ENCODE data around the gene PPP1R3C.

The PPP1R3C gene

DNA sequence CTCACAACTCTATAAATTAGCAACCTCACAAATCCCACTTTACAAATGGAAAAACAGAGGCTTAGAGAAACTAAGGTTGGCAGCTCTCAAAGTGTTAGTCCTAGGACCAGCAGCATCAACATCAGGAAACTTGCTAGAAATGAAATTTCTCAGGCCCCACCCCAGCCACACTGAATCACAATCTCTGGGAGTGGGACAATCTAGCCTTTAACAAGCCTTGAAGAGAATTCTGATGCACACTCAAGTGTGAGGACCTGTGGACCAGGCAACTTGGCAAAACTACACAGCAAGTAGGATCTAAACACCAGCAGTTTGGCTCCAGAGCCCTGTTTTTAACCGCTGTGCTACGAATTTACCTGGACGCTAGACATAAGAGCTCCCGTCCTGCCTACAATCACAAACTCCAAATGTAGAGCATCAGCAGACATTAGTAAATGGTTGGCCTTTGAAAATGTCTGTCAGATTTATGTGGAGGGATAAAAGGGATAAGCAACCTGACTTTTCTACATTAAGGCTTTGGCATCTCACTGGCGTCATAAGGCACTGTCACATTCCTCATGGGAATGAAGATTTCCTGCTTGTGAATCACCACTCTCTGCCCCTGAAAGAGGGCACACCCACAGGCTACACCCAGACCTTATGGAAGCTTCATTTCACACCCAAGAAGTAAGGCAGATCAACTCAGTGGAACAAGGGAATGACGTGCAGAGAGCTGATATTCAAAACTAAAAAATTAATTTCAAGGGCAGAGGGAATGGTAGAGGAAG is 34.5 kb downstream of the PPP1R3C start:
- no peak for ATAC-seq

- ATAC-seq: no peak
These were observed 35.5 kb downstream of the PPP1R3C start for GRCh38 chr10:91597197-91597881.

DNA sequence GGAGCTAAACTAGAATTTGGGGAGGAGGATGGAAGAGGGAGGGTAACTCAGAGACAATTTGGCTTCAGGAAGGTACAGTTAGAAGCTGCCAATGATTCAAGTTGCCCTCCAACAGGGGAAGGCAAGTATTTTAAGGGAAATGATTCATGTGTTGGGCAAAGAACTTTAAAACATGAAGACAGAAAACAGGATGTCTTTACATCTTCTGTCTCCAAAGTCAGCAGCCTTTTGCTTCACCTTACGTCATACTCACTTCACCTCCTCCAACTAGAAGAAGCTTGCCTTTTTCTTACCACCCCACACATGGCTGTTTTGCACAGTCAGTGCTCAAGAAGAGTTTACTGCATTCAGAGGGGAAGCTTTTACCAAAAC is 36.1 kb downstream of the PPP1R3C start:
- no peak for ATAC-seq

DNA sequence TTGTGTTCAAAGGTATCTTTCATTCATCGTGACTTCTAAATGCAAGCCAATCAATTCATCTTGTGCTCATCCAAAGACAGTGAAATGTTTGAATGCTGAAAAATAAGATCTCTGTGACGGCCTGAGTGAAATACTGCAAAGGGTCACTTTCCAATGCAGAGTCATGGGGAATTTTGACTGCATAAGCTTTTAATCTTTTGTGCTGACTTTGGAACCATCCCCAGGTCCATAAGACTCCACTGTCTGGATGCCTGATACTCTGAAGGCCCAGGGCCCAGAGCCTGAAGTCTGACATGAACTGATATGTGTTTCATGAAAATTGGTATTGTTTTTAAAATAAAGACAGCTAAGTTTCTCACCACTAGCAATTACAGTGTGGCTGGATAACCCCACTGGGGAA is 39.0 kb downstream of the PPP1R3C start:
- no peak for ATAC-seq

- no peak for ATAC-seq
These were observed 39.5 kb downstream of the PPP1R3C start for GRCh38 chr10:91593366-91593765.

DNA sequence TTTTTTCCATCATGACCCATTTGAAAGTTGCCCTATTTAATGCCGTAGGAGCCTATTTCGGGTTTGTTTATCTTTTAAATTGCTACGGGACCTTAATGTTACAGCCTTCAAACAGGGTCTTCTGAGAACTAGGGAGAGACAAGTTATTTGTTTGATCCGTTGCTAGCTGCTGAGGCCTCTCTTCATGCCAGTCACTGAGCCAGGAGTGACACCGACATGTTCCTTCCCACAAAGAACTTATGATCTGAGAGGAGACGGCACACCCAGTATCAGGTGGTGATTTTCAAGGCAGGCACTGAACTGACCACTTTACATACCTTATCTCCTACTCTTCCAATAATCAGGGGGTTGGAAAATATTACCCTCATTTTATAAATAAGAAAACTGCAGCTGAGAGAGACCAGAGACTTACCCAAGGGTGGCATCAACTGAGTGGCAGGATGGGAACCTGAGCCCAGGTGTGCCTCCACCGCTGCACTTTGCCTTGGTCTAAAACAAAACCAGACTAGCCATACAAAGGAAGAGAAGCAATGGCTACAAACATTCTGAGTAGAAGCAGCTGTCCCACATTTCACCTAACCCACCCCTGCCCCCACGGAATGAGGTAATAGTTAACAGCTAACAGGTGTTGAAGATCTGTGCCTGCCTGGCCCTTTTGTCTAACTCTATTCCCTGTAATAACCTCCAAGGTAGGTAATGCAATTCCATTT is 40.5 kb downstream of the PPP1R3C start:
- no peak for ATAC-seq

GRCh38 chr10:91591797-91592174 is 41.1 kb downstream of the PPP1R3C start:
- no peak for ATAC-seq

DNA sequence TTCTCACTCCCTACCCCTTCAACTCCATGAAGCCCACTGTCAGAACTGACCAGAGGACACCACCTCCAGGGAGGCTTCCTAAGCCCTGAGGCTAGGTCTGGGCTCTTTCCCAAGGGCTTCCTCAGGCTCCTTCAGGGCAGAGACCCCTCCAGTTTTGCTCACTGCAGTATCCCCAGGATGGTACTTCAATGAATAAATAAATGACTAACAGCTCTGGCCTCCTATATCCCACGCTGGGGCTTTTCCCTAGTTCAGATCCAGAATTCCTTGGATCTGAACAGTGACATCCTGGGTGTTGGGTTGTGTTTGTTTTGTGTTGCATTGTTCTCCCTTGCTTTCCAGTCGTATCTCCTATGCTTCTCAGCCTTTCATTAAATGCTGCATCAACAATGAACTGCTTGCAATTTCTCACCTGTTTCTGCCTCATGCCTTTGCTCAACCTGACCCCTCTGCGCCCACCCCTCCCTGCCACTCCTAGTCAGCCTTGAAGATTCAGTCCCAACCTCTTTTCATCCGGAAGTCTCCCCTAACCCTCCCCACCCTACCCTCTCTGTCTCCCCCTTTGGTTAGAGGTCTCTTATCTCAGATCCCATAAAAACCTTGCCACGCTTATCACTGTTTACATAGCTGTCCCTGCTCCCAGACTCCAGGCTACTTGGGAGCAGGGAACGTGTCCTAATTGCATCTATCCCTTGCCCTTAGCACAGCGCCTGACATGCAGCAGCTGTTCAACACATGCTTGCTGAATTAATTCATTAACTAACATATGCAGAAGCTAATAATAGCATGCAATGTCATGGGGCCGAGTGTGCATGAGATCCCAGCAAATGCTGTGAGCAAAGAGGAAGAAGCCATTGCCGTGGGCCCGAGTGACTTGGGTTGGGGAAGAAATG is 41.7 kb downstream of the PPP1R3C start:
- no peak for ATAC-seq

DNA sequence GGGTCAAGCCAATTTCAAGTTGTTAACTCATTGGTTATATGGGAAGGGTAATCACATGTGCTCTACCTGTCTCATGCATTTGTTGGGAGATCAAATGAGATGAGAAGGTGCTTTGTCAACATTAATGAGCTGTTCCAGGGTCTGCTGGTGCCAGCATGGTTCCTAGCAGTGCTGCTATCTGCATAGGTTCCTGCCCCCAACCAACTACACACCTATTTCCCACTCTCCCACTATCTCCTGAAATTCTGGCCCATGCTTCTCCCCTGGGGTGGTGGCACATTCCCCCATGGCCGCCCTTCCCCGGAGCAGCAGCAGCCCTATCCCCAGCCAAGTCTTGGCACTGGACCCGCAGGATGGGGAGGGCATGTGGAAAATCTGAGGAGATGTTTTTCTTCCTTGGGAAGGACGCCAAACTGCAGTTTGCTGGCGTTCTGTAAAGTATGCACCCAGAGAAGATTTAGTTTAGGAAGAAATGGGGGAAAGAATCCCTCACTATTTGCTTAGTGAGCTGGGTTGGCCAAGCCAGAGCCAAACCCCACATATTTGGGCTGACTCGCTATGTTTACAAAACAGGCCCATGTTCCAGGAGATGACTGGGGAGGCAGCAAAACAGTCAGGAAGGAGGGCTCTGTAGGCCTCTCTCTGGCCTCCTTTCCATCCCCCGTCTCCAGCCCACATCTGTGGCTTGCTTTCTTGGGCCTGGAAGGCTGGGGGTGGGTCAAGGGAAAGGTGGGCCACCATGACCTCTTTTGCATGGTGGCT is 42.5 kb downstream of the PPP1R3C start:
- ATAC-seq: no peak

- no peak for ATAC-seq
These were observed 43.2 kb downstream of the PPP1R3C start for GRCh38 chr10:91589658-91590035.

DNA sequence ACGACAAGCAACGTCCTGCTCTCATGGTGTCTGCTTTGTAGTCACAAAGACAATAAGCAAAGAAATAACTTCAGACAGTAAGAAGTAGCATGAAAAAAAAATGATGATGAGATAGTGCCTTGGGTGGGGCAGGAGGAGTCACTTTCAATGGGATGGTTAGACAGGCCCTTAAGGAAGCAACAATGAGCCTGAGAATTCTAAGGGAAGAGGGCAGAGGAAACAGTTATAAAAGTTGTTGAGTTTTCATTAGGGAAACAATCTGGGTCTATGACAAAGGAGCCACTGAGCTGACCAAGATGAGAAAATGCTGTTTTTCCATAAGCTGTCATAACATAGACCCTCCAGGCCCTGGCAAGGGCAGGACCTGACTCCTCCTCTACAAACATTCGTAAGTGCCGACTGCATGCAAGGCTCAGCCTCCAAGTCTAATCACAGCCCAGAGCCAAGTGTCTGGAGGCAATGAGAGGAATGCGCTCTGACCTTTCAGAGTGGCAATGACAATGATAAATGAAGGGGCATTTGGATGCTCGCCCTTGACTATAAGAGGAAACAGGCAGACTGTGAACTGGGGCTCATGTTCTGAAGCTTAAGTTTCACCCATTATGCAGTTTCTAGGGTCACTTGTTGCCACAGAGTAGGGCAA is 43.7 kb downstream of the PPP1R3C start:
- no peak for ATAC-seq

- no peak for ATAC-seq
These were observed 44.9 kb downstream of the PPP1R3C start for GRCh38 chr10:91587710-91588638.

GRCh38 chr10:91582153-91582554 is 50.7 kb downstream of the PPP1R3C start:
- ATAC-seq: no peak

DNA sequence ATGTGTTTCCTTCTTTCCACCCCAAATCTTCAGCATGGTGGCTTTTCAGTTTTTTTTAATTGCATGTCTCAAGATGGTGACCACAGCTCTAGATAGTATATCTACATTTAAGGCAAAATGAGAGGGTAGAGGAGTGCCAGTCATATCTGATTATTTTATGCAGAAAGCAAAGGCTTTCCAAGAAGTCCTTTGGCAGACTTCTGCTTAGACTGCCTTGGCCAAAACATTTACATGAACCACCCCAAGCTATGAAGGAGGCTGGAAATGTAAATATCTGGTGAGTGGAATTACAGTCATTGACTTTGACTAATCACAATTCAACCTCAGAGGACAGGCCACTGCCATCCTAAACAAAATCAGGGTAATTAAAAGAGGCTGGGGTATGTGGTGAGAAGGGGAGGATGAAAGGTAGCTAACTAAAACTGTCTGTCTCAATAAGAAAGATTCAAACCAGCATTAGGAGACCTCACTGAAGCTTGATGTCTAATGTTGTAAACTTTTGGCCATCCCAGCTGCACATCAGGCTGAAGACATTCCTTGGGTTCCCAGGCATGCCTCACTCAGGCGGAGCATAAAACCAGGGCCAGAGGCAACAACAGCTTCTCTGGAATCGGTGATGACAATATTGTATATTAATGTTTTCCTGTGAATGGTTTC is 53.4 kb downstream of the PPP1R3C start:
- ATAC-seq: no peak

Measured in activated CD4-positive, CD25-positive, alpha-beta regulatory T cell treated with anti-CD3 and anti-CD28 coated beads, Interleukin-2, amount 50 U/mL, for 24 hours (primary cell).